Measurements from ENCODE around the gene SNRNP25. TPM values are rescaled to one million over a fixed set of nuclear protein-coding genes. Genes with fewer than 3 reads are reported as not detected.
A peak's percentile ranks its signal among the peaks of the same experiment; 100 is the strongest.

Gene SNRNP25
- total and polyA plus RNA-seq, 5 experiments from 2014 or later, result 9.5 to 30.2 (median 20.2) TPM

DNA sequence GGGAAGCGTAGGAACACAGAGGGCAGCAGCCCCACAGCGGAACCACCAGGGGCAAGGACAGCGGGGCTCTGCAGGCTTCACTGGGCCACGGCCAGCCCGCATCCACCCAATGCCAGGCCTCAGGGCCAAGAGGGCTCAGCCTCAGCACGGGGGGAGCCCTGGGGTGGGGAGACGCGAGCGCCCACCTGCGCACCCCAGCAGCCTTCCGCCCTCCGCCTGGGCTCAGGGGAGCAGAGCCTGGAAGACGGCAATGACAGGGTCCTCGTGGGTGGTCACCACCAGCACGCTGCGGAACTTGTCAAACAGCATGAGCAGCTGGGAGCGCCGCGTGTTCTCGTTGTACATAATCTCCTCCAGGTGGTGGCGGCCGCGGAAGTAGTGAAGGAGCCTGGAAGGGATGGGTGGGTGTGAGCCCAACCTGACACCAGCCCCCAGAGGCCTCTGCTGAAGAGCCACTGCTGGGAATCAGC, 32.9 kb downstream of the SNRNP25 start:
- Mint-ChIP-seq H3K9me3 (no peaks in the 10 kb centered on the region), H3K4me1 (peaks cover 17 to 35% (median 31%) of the 10 kb centered on the region in 4 donors), H3K36me3 (peaks cover 0 to 29% (median 2%) of the 10 kb centered on the region in 3 donors), H3K4me3 (no peak overlapping the region), H3K27me3 (no peaks in the 10 kb centered on the region), H3K27ac (peak overlapping the region in 1 of 10 donors; percentile 35)
- DNase-seq (no peak), ATAC-seq (no peak)
- POLR2A ChIA-PET, result no interaction called here

DNA sequence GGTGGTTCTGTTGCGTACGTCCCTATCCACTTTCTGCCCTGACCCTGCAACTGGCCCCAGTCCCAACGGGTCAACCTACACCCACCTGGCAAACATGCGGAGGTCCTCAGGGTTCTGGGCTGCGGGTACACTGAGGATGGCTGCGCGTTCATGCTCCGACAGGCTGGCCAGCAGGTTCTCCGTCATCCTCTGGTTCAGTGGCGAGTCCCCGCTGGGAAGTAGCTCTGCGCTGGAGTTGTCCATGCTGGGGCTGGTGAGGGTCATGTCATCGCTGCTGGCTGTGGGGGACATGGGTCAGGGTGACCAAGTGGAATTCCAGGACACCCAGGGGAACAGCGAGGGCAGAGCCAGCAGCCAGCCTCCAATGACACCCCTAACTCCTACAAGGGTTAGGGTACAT, 35.0 kb downstream of the SNRNP25 start:
- DNase-seq (no peak), ATAC-seq (no peak)
- peak overlapping the region in 1 of 10 donors; percentile 24 for H3K27ac Mint-ChIP-seq
- no peak overlapping the region for H3K4me3 Mint-ChIP-seq
- H3K9me3 Mint-ChIP-seq, result no peaks in the 10 kb centered on the region
- H3K27me3 Mint-ChIP-seq, result no peaks in the 10 kb centered on the region
- peaks cover 0 to 27% (median 2%) of the 10 kb centered on the region in 3 donors for H3K36me3 Mint-ChIP-seq
- POLR2A ChIA-PET, result no interaction called here
- H3K4me1 Mint-ChIP-seq, result peaks cover 10 to 24% (median 19%) of the 10 kb centered on the region in 4 donors

DNA sequence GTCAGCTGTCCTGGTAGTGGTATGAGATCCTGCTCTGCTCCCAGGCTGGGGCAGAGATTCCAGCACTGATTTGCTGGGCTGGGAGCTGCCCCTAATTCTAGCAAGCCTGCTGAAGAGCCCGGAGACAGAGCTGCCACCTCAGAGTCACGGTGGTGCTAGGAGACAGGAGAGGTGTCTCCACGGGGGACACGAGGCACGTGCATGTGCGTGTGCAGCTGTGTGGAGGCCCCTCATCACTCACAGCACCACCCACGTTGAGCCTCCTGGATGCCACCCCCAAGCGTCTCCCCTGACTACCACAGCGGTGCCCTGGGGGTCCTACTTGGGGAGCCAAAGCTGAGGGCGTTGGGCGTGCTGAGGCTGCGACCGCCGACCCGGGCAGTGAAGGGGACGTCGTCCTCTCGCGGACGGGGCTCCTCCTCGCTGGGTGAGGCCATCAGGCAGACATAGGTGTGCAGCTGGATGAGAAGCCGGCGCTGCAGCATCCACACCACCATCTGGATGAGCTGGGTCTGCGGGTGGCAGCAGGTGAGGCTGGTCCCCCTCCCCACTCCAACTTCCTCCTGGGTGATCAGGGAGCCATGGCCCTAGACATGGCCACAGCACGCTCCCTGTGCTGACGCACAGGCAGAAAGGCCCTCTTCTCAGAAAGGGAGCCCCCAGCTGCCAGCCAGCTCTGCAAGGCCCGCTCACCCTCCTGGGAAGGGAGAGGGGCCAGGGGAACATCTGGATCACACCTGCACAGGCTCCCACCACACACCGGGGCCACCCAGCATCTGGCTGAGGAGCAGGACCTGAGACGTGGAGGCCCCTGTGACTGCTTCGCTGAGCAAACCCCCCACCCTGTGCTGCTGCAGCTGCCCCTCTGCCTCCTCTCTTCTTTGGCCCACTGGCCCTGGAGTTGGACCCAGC, 36.0 kb downstream of the SNRNP25 start:
- Mint-ChIP-seq H3K4me1 (peaks cover 4 to 14% (median 8%) of the 10 kb centered on the region in 4 donors), H3K27me3 (no peaks in the 10 kb centered on the region), H3K27ac (no peak overlapping the region), H3K9me3 (no peaks in the 10 kb centered on the region), H3K4me3 (no peak overlapping the region), H3K36me3 (peaks cover 0 to 26% (median 2%) of the 10 kb centered on the region in 3 donors)
- POLR2A ChIA-PET, result interaction anchor here (0.8 kb wide), 1 partner anchor 13 kb away, joined by 3 read pairs; no protein-coding TSS in a partner anchor
- ATAC-seq (no peak), DNase-seq (no peak)

DNA sequence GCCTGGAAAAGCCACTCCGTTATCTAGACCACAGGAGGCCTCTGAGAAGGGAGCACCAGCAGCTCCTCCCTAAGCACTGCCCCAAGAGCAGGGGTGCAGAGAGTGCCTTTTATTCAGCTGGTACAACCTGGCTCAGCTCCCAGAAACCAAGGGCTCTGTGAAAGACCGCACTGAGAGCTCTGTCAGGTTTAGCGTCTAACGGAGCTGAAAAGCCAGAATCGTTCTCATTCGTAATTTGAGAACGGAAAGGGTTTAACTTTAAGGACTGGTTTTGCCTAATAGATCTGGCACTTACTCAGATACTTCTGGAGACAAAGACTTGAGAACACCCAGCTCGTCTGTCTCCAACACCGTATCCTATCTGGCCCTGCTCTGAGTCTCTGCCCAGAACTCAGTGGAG, 37.9 kb downstream of the SNRNP25 start:
- POLR2A ChIA-PET, result no interaction called here

DNA sequence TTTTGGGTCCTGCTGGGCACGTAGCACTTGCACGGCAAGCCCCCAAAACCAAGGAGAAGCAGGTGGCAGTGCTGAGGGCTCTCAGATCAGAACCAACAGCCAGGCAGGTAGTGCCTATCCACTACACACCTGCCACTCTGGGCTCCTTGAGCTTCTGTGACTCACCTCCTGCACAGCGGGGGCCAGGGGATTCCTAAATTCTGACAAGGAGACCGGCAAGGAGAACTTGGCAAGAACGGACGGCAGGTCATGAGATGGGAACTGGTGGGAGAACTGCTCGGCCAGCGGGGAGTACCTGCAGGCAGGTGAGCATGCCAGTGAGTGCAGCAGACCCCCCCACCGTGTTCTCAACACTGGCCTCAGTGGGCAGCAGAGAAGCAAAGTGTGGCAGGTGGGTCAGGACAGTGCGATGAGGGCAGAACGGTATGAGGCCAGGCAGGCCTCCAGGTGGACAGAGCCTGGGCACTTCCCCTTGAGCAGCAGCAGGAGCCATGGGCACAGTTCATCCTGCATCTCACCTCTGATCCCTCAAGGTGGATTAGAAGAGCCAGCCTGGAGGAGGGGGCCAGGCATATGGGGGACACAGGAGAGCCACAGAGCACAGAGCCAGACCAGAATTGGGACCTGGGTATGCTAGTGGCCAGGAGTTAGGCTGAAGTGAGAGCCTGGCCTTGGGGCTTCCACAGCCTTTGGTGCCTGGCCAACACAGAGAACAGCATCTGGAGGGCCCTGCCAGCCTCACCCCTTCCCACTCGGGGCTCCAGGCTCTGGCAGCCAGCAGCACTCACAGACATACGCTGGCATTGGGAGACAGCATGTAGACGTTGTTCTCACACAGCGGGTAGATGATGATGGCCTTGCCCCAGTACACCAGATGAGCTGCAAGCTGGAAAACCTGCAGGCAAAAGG, 39.1 kb downstream of the SNRNP25 start:
- Mint-ChIP-seq H3K9me3 (no peaks in the 10 kb centered on the region), H3K27me3 (no peaks in the 10 kb centered on the region), H3K27ac (peak overlapping the region in 1 of 10 donors; percentile 77), H3K4me3 (no peak overlapping the region), H3K4me1 (peaks cover 2 to 9% (median 7%) of the 10 kb centered on the region in 4 donors), H3K36me3 (peaks cover 0 to 21% (median 2%) of the 10 kb centered on the region in 3 donors)
- DNase-seq (no peak), ATAC-seq (no peak)
- POLR2A ChIA-PET, result interaction anchor here (0.7 to 1.5 kb wide), 2 partner anchors 8 to 25 kb away, joined by 4 to 6 read pairs; no protein-coding TSS in a partner anchor

More for the DNA sequence above, 37.9 kb downstream of the SNRNP25 start:
- H3K27ac Mint-ChIP-seq, result peak overlapping the region in 1 of 10 donors; percentile 50
- no peaks in the 10 kb centered on the region for H3K9me3 Mint-ChIP-seq
- no peak for DNase-seq
- H3K4me1 Mint-ChIP-seq, result no peaks in the 10 kb centered on the region
- ATAC-seq, result no peak
- no peaks in the 10 kb centered on the region for H3K27me3 Mint-ChIP-seq
- H3K4me3 Mint-ChIP-seq, result no peak overlapping the region
- H3K36me3 Mint-ChIP-seq, result peaks cover 0 to 22% (median 2%) of the 10 kb centered on the region in 3 donors

DNA sequence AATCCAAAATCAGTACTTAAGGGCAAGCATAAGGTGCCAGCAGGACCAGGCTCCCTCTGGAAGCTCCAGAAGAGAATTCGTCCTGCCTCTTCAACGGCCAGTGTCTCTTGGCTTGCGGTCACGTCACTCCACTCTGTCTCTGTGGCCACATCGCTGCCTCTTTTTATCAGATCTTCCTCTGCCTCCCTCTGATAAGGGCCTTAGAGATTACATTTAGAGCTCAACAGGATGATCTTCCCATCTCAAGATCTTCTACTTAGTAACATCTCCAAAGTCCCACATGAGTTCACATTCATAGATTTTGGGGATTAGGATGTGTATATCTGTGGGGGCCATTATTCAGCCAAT, 41.3 kb downstream of the SNRNP25 start:
- Mint-ChIP-seq H3K36me3 (peaks cover 0 to 23% (median 0%) of the 10 kb centered on the region in 3 donors), H3K9me3 (no peaks in the 10 kb centered on the region), H3K4me3 (no peak overlapping the region), H3K4me1 (peaks cover 2 to 12% (median 8%) of the 10 kb centered on the region in 4 donors), H3K27me3 (no peaks in the 10 kb centered on the region), H3K27ac (peak overlapping the region in 1 of 10 donors; percentile 39)
- POLR2A ChIA-PET, result interaction anchor here (2.5 to 2.8 kb wide), 2 partner anchors 10 to 30 kb away, joined by 10 read pairs; no protein-coding TSS in a partner anchor
- DNase-seq (no peak), ATAC-seq (no peak)

DNA sequence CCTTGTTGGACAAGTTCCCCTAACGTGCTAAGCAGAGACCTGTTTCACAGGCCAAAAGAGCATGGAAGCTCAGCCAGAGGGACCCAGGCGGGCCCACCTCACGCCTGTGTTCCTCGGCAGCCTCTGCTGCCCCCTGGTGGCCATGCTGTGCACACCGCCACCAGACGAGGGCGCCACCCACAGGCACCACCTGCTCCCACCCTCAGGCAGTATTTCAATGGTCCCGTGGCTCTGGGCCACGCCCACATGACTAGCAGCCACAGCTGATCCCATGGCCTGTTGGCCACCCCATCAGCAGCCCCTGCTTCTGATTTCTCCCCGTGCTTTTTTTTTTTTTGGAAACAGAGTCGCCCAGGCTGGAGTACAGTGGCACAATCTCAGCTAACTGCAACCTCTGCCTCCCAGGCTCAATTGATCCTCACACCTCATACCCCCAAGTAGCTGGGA, 43.3 kb downstream of the SNRNP25 start:
- ATAC-seq, result peak; percentile 99
- H3K4me3 Mint-ChIP-seq, result no peak overlapping the region
- peak overlapping the region in 2 of 10 donors; percentile 11 to 75 for H3K27ac Mint-ChIP-seq
- peak; percentile 85 to 93 (median 90) for DNase-seq
- H3K36me3 Mint-ChIP-seq, result peaks cover 0 to 30% (median 2%) of the 10 kb centered on the region in 3 donors
- no peaks in the 10 kb centered on the region for H3K9me3 Mint-ChIP-seq
- H3K4me1 Mint-ChIP-seq, result peaks cover 7 to 12% (median 8%) of the 10 kb centered on the region in 4 donors
- POLR2A ChIA-PET, result interaction anchor here (0.6 to 2.7 kb wide), 4 partner anchors 12 to 40 kb away, joined by 3 to 18 read pairs (median 7); no protein-coding TSS in a partner anchor
- H3K27me3 Mint-ChIP-seq, result no peaks in the 10 kb centered on the region

DNA sequence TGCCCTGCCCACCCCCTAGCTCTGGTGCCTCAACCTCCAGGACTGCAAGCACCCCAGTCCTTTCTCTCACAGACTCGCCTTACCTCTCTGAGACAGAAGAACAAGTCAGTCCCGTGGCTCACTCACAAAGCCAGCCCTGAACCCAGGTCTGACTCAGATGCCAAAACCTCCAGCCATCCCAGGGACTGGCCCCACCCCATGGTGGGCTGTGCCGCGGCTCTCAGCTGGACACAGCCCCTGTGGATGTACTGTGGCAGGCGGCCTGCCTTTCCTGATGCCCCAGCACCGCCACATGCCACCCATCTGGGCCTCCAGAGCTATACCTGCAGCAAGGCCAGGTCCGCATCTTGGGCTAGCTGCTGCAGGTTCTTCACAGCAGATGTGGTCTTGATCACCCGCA, 44.2 kb downstream of the SNRNP25 start:
- DNase-seq, result no peak
- Mint-ChIP-seq H3K4me1 (peaks cover 7 to 12% (median 8%) of the 10 kb centered on the region in 4 donors), H3K9me3 (no peaks in the 10 kb centered on the region), H3K27ac (peak overlapping the region in 1 of 10 donors; percentile 75), H3K36me3 (peaks cover 0 to 35% (median 2%) of the 10 kb centered on the region in 3 donors), H3K27me3 (no peaks in the 10 kb centered on the region), H3K4me3 (no peak overlapping the region)
- no peak for ATAC-seq
- POLR2A ChIA-PET, result interaction anchor here (2.7 kb wide), 1 partner anchor 32 kb away, joined by 18 read pairs; no protein-coding TSS in a partner anchor

DNA sequence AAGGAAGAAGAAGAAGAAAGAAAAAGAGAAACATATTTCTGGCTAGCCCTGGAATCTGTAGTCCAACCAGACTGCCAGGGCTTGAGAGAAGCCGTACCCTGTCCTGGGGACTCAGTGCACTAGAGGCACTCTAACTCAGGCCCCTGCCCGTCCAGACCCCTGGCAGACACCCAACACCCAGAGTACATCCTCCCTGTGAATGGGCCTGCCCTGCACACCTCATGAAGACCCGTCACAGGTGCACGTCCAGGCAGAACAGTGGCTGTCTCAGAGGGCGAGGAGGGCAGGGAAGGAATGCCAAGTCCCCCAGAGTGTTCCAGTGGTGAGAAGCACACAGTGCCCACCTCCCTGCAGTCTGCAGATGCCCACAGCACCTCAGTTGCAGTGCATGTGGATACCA, 47.4 kb downstream of the SNRNP25 start:
- POLR2A ChIA-PET, result no interaction called here
- Mint-ChIP-seq H3K36me3 (peaks cover 0 to 46% (median 2%) of the 10 kb centered on the region in 3 donors), H3K9me3 (no peaks in the 10 kb centered on the region), H3K27ac (peak overlapping the region in 3 of 10 donors; percentile 13 to 90 (median 24)), H3K4me1 (peaks cover 7 to 12% (median 8%) of the 10 kb centered on the region in 4 donors), H3K4me3 (no peak overlapping the region), H3K27me3 (no peaks in the 10 kb centered on the region)
- ATAC-seq (no peak), DNase-seq (no peak)

DNA sequence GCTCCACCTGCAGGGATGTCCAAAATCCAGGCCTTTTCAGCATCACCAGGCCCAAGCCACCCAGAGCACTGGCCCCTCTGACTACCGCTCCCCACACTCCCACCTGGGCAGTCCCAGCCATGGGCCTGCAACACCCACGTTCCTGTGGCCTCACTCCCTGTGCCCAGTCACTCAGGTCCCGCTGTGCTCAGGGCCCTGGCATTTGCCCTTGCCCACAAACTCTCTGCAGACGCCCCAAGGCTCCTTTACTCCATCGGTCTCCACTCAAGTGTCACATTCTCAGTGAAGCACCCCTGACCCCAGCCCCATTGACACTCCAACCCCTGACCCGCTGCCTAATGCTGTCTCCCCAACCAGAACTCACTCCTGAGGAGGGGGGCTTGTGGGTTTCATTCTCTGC, 48.0 kb downstream of the SNRNP25 start:
- no peak for DNase-seq
- Mint-ChIP-seq H3K4me3 (no peak overlapping the region), H3K36me3 (peaks cover 0 to 47% (median 2%) of the 10 kb centered on the region in 3 donors), H3K27ac (peak overlapping the region in 2 of 10 donors; percentile 13 to 90), H3K4me1 (peaks cover 7 to 12% (median 8%) of the 10 kb centered on the region in 4 donors), H3K9me3 (no peaks in the 10 kb centered on the region), H3K27me3 (no peaks in the 10 kb centered on the region)
- POLR2A ChIA-PET, result interaction anchor here (1.1 kb wide), 1 partner anchor 81 kb away, joined by 3 read pairs; no protein-coding TSS in a partner anchor
- ATAC-seq, result no peak

DNA sequence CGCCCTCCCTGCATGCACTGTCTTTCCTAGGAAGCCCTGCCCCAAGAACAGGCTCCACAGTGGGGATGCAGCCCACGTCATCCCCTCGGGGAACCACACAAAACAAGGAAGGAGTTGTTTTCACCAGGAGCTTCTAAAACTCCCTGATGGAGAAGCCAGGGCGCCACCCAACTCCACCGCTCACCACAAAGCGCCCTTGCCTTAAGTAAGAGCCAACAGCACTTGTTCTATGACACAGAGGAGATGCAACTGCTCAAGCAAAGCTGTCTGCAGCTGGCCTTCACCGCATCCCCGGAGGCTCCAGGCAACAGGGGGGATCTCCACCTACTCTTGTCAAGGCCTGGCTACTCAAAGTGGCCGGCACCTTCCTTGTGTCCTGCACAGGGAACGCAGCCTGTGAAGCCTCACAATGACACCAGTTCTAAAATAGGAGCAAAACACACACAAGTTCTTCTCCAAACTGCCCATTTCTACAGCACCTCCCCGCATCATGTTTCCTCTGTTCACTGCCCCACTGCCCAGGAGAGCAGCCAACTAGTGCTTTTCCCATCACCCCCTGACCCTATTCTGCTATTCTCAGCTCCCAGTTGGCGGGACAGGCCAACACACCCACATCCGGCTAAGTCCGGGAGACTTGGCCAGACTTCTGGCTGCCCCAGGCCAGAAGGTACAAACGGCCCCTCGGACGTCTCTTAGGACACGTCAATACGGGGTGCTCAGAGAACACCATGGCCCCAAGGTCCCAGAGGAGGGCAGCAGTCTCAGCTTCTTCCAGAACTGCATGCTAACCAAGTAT, 48.6 kb downstream of the SNRNP25 start:
- POLR2A ChIA-PET, result interaction anchor here (0.8 to 1.1 kb wide), 2 partner anchors 80 to 222 kb away, joined by 3 read pairs; no protein-coding TSS in a partner anchor
- no peaks in the 10 kb centered on the region for H3K27me3 Mint-ChIP-seq
- peaks cover 3 to 7% (median 7%) of the 10 kb centered on the region in 4 donors for H3K4me1 Mint-ChIP-seq
- H3K9me3 Mint-ChIP-seq, result no peaks in the 10 kb centered on the region
- no peak for ATAC-seq
- peak overlapping the region in 2 of 10 donors; percentile 31 to 90 for H3K27ac Mint-ChIP-seq
- DNase-seq, result no peak
- H3K4me3 Mint-ChIP-seq, result no peak overlapping the region
- peaks cover 0 to 48% (median 4%) of the 10 kb centered on the region in 3 donors for H3K36me3 Mint-ChIP-seq
